ENCODE measurements around the gene LARGE1.

DNA sequence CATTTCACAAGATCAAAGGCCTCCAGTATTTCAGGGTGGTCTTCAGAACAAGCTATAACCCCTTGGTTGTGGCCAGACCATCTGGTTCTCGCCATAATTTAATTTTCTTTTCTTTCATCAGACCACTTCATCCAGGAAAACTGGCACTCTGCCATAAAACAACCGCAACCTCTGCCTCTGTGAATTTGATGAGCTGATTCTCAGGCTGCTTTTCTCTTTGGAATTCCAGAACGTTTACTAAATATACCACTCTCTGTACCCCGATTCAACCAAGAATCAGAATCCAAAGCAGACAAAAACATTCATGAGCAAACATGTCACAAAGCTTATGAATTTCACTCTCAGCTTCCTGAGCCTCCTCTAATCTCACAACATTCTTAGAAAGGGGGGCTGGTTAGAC lies 530.3 kb downstream of the LARGE1 start:
- TF ChIP-seq EZH2 (IDR thresholded peaks at IDR 0.05; ENCODE audit: borderline replicate concordance, low read length), result no peak
- TF ChIP-seq, protein P1, sequence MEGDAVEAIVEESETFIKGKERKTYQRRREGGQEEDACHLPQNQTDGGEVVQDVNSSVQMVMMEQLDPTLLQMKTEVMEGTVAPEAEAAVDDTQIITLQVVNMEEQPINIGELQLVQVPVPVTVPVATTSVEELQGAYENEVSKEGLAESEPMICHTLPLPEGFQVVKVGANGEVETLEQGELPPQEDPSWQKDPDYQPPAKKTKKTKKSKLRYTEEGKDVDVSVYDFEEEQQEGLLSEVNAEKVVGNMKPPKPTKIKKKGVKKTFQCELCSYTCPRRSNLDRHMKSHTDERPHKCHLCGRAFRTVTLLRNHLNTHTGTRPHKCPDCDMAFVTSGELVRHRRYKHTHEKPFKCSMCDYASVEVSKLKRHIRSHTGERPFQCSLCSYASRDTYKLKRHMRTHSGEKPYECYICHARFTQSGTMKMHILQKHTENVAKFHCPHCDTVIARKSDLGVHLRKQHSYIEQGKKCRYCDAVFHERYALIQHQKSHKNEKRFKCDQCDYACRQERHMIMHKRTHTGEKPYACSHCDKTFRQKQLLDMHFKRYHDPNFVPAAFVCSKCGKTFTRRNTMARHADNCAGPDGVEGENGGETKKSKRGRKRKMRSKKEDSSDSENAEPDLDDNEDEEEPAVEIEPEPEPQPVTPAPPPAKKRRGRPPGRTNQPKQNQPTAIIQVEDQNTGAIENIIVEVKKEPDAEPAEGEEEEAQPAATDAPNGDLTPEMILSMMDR (IDR thresholded peaks at IDR 0.05; ENCODE audit: low read length), result no peak
